GM12878 (cell line): ENCODE measurements around the gene MDN1.

Experiments
- RFX5 ChIP-seq: IDR thresholded peaks from 2 replicates; pipeline ENCODE4 v1.6.1; 2011; ENCODE audit warnings: low read depth, low read length, improper control_type of control experiment
- TF ChIP-seq, protein P1 (sequence below): IDR thresholded peaks from 2 replicates; pipeline ENCODE4 v1.6.1; 2012; ENCODE audit warnings: mild to moderate bottlenecking, low read depth, low read length

DNA sequence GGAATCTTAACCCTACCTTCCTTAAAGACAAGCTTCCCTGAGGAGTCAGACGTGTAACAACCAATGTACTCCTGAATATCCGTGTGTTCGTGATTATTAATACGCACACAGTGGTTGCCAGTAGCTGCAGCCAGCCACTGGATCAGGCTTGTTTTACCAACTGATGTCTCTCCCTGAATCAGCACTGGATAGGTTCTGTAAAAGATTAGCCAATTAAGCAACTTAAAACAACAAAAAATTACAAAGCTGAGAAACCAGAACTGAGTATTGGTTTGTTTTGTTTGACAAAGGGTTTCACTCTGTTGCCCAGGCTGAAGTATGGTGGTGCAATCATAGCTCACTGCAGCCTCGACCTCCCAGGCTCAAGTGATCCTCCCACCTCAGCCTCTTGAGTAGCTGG lies 69.3 kb downstream of the MDN1 start:
- no peak for TF ChIP-seq RFX5
- TF ChIP-seq, protein P1, sequence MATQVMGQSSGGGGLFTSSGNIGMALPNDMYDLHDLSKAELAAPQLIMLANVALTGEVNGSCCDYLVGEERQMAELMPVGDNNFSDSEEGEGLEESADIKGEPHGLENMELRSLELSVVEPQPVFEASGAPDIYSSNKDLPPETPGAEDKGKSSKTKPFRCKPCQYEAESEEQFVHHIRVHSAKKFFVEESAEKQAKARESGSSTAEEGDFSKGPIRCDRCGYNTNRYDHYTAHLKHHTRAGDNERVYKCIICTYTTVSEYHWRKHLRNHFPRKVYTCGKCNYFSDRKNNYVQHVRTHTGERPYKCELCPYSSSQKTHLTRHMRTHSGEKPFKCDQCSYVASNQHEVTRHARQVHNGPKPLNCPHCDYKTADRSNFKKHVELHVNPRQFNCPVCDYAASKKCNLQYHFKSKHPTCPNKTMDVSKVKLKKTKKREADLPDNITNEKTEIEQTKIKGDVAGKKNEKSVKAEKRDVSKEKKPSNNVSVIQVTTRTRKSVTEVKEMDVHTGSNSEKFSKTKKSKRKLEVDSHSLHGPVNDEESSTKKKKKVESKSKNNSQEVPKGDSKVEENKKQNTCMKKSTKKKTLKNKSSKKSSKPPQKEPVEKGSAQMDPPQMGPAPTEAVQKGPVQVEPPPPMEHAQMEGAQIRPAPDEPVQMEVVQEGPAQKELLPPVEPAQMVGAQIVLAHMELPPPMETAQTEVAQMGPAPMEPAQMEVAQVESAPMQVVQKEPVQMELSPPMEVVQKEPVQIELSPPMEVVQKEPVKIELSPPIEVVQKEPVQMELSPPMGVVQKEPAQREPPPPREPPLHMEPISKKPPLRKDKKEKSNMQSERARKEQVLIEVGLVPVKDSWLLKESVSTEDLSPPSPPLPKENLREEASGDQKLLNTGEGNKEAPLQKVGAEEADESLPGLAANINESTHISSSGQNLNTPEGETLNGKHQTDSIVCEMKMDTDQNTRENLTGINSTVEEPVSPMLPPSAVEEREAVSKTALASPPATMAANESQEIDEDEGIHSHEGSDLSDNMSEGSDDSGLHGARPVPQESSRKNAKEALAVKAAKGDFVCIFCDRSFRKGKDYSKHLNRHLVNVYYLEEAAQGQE = no peak
